ENCODE results near the gene TTC17.
"Not testable (repeated sequence)": the region's sequence is repeated elsewhere in the genome, so short reads cannot be mapped to it uniquely, and the experiment has no call there.

The TTC17 gene

GRCh38 chr11:43408277-43408676 lies 49.6 kb downstream of the TTC17 start:
- no peak overlapping the region for H3K4me3 ChIP-seq (ENCODE audit: low read depth, low read length)
- no peak for TF ChIP-seq CTCF (IDR thresholded peaks at IDR 0.05; ENCODE audit: low read depth, low read length, missing control alignments)
- DNase-seq (ENCODE audit: low read depth), result no peak

DNA sequence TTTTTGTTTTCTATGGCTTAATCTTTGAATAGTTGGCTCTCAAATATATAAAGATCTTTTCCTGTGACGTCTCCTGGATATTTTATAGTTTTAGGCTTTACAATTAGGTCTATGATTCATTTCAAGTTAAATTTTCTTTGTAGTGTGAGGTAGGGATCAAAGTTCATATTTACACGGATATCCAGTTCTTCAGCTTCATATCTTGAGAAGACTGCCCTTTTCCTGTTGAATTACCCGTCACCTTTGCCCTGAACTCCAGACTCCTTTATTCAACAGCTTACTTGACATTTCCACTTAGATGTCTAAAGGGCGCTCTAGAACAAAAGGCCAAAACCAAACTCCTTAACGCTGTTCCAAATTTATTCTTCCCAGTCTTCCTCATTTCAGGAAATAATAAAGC lies 51.7 kb downstream of the TTC17 start:
- no peak for DNase-seq (ENCODE audit: low read depth)
- no peak for TF ChIP-seq CTCF (IDR thresholded peaks at IDR 0.05; ENCODE audit: low read depth, low read length, missing control alignments)
- H3K4me3 ChIP-seq (ENCODE audit: low read depth, low read length), result no peak overlapping the region

DNA sequence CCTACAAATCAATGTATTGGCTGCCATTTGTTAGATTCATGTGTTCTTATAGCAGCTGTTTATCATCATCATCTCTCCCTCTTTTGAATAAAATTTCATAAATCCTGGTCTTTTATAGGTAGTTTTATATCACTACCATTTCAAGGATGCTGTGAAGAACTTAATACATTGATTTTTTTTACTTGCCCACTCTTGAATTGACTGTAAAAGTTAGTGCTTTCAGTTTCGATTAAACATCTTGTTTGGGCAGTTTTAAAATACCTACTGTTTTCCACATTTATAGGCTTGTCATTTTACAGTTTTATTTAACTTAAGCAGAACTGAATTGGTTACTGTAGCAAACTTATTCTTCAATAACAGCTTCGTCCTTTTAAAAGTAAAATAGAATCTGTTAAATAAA lies 59.5 kb downstream of the TTC17 start:
- DNase-seq (ENCODE audit: low read depth), result no peak
- no peak for TF ChIP-seq CTCF (IDR thresholded peaks at IDR 0.05; ENCODE audit: low read depth, low read length, missing control alignments)
- H3K4me3 ChIP-seq (ENCODE audit: low read depth, low read length), result no peak overlapping the region

- no peak overlapping the region for H3K4me3 ChIP-seq (ENCODE audit: low read depth, low read length)
- no peak for DNase-seq (ENCODE audit: low read depth)
- TF ChIP-seq CTCF (IDR thresholded peaks at IDR 0.05; ENCODE audit: low read depth, low read length, missing control alignments), result peak; percentile 58
These were observed 60.7 kb downstream of the TTC17 start for GRCh38 chr11:43419460-43419859.

GRCh38 chr11:43427971-43428370 lies 69.3 kb downstream of the TTC17 start:
- no peak for TF ChIP-seq CTCF (IDR thresholded peaks at IDR 0.05; ENCODE audit: low read depth, low read length, missing control alignments)
- H3K4me3 ChIP-seq (ENCODE audit: low read depth, low read length), result no peak overlapping the region
- no peak for DNase-seq (ENCODE audit: low read depth)

DNA sequence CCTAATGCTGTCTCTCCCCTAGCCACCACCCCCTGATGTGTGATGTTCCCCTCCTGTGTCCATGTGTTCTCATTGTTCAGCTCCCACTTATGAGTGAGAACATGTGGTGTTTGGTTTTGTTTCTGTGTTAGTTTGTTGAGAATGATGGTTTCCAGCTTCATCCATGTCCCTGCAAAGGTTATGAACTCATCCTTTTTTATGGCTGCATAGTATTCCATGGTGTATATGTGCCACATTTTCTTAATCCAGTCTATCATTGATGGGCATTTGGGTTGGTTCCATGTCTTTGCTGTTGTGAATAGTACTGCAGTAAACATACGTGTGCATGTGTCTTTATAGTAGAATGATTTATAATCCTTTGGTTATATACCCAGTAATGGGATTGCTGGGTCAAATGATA lies 72.2 kb downstream of the TTC17 start:
- H3K4me3 ChIP-seq (ENCODE audit: low read depth, low read length); DNase-seq (ENCODE audit: low read depth): not testable (repeated sequence)

GRCh38 chr11:43434893-43435292 lies 76.2 kb downstream of the TTC17 start:
- TF ChIP-seq CTCF (IDR thresholded peaks at IDR 0.05; ENCODE audit: low read depth, low read length, missing control alignments), result no peak
- DNase-seq (ENCODE audit: low read depth), result no peak
- H3K4me3 ChIP-seq (ENCODE audit: low read depth, low read length), result no peak overlapping the region

- TF ChIP-seq CTCF (IDR thresholded peaks at IDR 0.05; ENCODE audit: low read depth, low read length, missing control alignments), result no peak
- no peak for DNase-seq (ENCODE audit: low read depth)
- H3K4me3 ChIP-seq (ENCODE audit: low read depth, low read length), result no peak overlapping the region
These were observed 81.8 kb downstream of the TTC17 start for GRCh38 chr11:43440486-43440885.
